ENCODE measurements around the gene CNRIP1.

- TF ChIP-seq CTCF (IDR thresholded peaks at IDR 0.05) (no peak), POLR2AphosphoS5 (IDR thresholded peaks at IDR 0.05) (no peak), POLR2A (IDR thresholded peaks at IDR 0.05) (no peak)
Measured at GRCh38 chr2:68333009-68333408, 13.3 kb upstream of the CNRIP1 start.
